ENCODE data around the gene MYO1F.

- no peak for TF ChIP-seq NFRKB (IDR thresholded peaks at IDR 0.05)
- no peak for TF ChIP-seq L3MBTL2 (conservative IDR thresholded peaks at IDR 0.05)
- no peak for TF ChIP-seq ARNT (IDR thresholded peaks at IDR 0.05)
- TF ChIP-seq SP1 (IDR thresholded peaks at IDR 0.05) = no peak
Measured at GRCh38 chr19:8513687-8514504, 63.3 kb downstream of the MYO1F start, which contains the start of gene ZNF414.

Data from HEK293T (cell line).